Smooth muscle cell of the pulmonary artery (primary cell): ENCODE data around the gene SPEF2. TPM values are rescaled to one million over a fixed set of nuclear protein-coding genes. Genes with fewer than 3 reads are reported as not detected.

Source experiments
- total RNA-seq: library from RNA; depleted of rRNA; stranded (reverse); fragments of >200 nt; gene quantifications from 2 replicates; pipeline ENCODE4 v1.2.3, GENCODE V29; 2014

SPEF2 gene, protein sequence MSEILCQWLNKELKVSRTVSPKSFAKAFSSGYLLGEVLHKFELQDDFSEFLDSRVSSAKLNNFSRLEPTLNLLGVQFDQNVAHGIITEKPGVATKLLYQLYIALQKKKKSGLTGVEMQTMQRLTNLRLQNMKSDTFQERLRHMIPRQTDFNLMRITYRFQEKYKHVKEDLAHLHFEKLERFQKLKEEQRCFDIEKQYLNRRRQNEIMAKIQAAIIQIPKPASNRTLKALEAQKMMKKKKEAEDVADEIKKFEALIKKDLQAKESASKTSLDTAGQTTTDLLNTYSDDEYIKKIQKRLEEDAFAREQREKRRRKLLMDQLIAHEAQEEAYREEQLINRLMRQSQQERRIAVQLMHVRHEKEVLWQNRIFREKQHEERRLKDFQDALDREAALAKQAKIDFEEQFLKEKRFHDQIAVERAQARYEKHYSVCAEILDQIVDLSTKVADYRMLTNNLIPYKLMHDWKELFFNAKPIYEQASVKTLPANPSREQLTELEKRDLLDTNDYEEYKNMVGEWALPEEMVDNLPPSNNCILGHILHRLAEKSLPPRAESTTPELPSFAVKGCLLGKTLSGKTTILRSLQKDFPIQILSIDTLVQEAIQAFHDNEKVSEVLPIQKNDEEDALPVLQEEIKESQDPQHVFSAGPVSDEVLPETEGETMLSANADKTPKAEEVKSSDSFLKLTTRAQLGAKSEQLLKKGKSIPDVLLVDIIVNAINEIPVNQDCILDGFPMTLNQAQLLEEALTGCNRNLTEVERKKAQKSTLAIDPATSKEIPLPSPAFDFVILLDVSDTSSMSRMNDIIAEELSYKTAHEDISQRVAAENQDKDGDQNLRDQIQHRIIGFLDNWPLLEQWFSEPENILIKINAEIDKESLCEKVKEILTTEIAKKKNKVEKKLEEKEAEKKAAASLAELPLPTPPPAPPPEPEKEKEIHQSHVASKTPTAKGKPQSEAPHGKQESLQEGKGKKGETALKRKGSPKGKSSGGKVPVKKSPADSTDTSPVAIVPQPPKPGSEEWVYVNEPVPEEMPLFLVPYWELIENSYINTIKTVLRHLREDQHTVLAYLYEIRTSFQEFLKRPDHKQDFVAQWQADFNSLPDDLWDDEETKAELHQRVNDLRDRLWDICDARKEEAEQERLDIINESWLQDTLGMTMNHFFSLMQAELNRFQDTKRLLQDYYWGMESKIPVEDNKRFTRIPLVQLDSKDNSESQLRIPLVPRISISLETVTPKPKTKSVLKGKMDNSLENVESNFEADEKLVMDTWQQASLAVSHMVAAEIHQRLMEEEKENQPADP (N-terminal part only)
- 2.0 and 2.9 TPM in 2 replicates for total RNA-seq

GRCh38 chr5:35617435-35618303 is at the start of gene SPEF2:
Gene SPEF2, plus strand, starts transcription at chr5:35617863. Its CDS starts 135 bp downstream, at chr5:35617998.

GRCh38 chr5:35856765-35857351 is 239.2 kb downstream of the SPEF2 start, which contains the start of gene IL7R:
Gene IL7R, plus strand, starts transcription at chr5:35856891. Its CDS starts 87 bp downstream, at chr5:35856978.

Other genes starting within 250 kb of the SPEF2 start
- gene IL7R, start 239.0 kb downstream of the SPEF2 start, total RNA-seq = 5.4 and 9.8 TPM in 2 replicates